HG02981 (cell line): ENCODE measurements around the gene SLC45A2.
"Not testable (repeated sequence)": the region's sequence is repeated elsewhere in the genome, so short reads cannot be mapped to it uniquely, and the experiment has no call there.

Experiments used
- ATAC-seq: cut with Tn5 transposase; IDR thresholded peaks from one replicate; pipeline ENCODE4 v1.9.1; 2021; ENCODE audit warnings: mild to moderate bottlenecking, moderate library complexity; ENCODE audit not compliant: unreplicated experiment

Gene SLC45A2

DNA sequence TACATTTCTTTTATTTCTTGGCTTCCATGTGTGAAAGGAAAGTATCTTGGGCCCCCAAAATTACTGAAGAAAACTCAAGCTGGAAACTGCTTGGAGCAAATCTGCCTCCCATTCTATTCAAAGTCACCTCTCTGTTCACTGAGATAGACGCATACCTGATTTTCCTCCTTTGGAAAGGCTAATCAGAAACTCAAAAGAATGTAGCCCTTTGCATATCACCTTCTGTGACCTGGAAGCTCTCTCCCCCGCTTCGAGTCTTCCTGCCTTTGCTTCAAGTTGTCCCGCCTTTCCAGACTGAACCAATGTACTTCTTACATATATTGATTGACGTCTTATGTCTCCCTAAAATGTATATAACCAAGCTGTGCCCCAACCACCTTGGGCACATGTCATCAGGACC, 53.4 kb downstream of the SLC45A2 start:
- ATAC-seq: no peak

DNA sequence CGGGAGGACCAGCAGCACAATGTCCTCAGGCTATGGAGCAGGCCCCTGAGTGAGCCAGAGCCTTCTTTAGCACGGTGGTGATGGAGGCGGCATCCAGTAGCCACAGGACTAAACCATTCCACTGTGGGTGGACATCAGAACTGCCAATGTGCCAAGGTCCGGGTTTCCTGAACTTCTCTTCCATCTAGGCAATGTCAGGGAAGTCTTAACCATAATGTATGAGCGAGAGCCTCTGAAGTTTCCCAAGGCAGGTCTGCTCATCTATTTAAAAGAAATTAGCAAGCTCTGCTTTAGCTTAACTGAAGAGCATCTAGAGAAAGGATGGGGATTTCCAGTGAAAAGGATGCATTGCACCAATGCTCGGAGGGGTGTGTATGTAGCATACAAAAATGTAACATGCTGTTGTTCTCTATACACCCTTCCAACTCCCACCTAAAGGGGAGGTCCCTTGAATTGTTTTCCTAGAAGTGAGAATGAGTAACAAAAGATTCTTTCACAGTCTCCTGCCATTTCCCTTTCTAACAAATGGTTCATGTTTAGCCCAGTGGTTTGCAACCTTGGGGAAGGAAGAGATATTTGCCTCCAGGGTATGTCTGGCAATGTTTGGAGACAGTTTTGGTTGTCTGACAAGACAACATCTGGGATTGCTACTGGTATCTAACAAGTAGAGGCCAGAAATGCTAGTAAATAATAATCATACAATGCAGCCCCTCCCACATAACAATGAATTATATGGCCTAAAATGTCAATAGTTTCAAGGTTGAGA, 54.4 kb downstream of the SLC45A2 start:
- no peak for ATAC-seq

DNA sequence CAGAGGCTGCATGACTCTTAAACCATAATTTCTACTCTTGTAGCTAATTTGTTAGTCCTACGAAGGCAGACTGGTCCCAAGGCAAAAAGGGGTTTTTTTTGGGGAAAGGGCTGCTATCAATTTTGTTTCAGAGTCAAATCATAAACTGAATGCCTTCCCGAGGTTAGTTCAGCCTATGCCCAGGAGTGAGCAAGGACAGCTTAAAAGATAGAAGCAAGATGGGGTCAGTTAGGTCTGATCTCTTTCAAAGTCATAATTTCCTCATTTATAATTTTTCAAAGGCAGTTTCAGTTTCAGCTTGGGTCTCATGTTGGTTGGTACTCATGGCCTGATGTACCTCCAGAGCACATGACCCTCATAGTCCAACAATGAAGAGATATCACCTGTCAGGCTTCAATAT, 56.2 kb downstream of the SLC45A2 start:
- ATAC-seq: no peak

DNA sequence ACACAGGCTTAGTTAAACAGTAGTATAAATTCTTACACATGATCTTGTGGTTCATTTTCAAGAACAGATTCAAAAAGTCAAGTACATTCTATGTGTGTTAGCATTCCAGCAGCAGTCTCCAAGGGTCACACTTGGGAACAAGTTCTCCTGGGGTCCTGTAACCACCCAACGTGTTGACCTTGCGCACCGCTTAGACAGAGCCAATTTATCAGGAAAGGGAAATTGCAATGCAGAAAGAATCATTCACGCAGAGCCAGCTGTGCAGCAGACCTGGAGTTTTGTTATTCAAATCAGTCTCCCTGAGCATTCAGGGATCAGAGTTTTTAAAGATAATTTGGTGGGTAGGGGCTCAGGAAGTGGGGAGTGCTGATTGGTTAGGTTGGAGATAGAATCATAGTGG, 56.8 kb downstream of the SLC45A2 start:
- ATAC-seq: no peak

DNA sequence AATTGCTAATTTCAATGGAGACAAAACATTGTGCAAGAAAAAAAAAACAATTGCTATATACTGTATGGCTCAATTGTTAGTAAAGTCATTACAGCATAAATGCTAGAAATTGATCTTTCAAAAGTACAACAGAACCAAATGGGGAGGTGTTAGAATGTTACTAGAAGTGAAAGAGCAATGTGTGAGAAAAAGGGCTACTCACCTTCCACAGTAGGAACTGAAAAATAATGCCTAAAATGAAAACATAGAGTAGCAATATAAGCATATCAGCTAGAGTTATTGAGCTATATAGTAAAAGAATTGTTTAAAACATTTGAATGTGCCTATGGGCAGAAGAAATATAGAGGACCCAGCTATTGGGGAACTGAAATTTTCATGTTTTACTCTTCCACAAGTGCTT, 59.2 kb downstream of the SLC45A2 start:
- no peak for ATAC-seq

DNA sequence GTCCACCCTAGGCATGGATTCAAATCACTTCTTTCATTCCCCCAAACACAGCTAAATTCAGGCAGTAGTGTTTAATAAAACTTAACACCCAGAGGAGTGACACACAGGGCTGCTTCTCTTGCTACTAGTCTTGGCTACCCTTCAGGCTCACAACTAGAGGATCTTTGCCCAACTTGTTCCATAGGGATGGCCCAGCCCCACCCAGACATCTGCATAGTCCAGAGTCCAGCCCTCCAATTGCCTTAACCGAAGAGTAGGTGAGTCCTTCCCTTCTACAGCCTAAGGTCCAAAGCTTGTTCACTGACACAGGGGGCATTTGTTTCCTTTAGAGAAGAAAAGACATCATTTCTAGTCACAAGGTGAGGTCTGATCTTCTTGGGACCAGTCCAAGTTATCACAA, 63.5 kb downstream of the SLC45A2 start:
- ATAC-seq: no peak

DNA sequence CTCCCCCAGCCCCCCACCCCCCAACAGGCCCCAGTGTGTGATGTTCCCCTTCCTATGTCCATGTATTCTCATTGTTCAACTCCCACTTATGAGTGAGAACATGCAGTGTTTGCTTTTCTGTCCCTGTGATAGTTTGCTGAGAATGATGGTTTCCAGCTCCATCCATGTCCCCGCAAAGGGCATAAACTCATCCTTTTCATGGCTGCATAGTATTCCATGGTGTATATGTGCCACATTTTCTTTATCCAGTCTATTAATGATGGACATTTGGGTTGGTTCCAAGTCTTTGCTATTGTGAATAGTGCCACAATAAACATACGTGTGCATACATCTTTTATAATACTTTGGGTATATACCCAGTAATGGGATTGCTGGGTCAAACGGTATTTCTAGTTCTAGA, 69.6 kb downstream of the SLC45A2 start:
- ATAC-seq: not testable (repeated sequence)

DNA sequence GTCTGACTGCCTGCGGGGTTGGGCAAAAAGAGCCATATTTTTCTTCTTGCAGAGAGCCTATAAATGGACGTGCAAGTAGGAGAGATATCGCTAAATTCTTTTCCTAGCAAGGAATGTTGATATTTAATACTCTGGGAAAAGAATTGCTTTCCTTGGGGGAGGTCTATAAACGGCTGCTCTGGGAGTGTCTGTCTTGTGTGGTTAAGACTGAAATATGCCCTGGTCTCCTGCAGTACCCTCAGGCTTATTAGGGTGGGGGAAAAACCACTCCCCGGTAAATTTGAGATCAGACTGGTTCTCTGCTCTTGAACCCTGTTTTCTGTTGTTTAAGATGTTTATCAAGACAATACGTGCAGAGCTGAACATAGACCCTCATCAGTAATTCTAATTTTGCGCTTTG, 78.2 kb downstream of the SLC45A2 start:
- ATAC-seq: not testable (repeated sequence)

DNA sequence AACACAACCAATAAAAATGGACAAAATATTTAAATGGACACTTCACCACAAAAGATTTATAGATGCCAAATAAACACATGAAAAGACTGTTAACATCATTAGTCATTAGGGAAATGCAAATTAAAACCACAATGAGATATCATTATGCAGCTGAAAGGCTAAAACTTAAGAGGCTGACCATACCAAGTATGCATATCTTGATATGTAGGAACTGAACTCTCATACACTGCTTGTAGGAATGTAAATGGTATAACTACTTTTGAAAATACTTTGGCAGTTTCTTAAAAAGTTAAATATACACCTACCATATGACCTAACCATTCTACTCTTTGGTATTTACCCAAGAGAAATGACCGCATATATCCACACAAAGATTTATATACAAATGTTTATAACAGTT, 79.1 kb downstream of the SLC45A2 start:
- ATAC-seq: no peak

DNA sequence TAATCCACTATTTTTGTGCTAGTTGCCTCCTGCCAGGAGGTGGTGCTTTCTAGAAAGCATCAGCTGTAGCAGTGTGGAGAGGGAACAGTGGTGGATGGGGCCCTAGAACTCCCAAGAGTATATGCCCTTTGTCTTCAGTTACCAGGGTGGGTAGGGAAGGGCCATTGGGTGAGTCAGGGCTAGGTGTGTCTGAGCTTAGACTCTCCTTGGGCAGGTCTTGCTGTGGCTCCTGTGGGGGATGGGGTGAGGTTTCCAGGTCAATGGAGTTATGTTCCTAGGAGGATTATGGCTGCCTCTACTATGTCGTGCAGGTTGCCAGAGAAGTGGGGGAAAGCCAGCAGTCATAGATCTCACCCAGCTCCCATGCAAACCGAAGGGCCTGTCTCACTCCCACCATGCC, 81.4 kb downstream of the SLC45A2 start:
- no peak for ATAC-seq

DNA sequence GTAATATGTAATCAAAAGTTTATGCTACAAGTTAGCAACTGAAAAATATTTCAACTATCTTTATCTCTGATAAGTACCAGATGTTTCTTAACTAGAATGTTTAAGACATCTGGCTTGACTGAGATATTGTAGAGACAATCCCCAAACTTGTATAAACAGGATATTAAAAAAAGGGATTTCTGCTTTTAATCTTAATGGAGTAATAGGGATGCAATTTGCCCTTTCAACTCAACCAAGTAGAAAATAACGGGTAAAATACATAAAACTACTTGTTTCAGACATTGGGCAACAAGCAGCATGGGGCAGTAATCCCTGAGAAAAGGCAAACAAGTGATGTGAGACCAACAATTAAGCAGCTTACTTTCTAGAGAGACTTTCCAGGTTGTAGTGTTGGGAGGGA, 83.3 kb downstream of the SLC45A2 start:
- ATAC-seq: no peak
